NCI-H460 (cell line): ENCODE results near the gene SOX13. TPM values are rescaled to one million over a fixed set of nuclear protein-coding genes. Genes with fewer than 3 reads are reported as not detected.

ENCODE experiments used
- DNase-seq: peaks from one replicate; pipeline ENCODE4 v3.0.0-alpha.2; 2016; ENCODE audit warnings: low read depth; ENCODE audit errors: extremely low read depth
- total RNA-seq: library from RNA; depleted of rRNA; stranded (reverse); fragments of >200 nt; shearing (Covaris generic); gene quantifications from 2 replicates; pipeline ENCODE4 v1.2.3, GENCODE V29; 2014

SOX13 gene
- total RNA-seq, 1 experiment from 2014 or later, result 8.3 TPM

DNA sequence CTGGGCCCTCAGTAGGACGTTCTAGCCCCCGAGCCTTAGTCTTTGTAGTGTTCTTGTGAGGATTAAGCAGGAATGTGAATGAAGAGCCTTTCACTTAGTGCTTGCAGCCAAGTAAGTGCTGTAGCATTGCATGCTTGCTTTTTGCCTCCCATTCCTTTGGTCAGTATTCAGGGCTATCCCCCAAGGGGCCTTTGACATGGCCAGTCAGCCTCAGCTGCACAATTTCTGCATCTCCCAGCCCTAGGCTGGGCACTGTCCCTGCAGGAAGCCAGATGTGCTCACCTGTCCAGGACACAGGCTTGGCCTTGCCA lies 30.5 kb downstream of the SOX13 start:
- no peak for DNase-seq

GRCh38 chr1:204104331-204105130 lies 31.6 kb downstream of the SOX13 start:
- DNase-seq, result peak; percentile 54

- no peak for DNase-seq
Measured at GRCh38 chr1:204105131-204105515, 32.2 kb downstream of the SOX13 start.

GRCh38 chr1:204106825-204107224 lies 33.9 kb downstream of the SOX13 start:
- no peak for DNase-seq

GRCh38 chr1:204107892-204108291 lies 35.0 kb downstream of the SOX13 start:
- no peak for DNase-seq

DNA sequence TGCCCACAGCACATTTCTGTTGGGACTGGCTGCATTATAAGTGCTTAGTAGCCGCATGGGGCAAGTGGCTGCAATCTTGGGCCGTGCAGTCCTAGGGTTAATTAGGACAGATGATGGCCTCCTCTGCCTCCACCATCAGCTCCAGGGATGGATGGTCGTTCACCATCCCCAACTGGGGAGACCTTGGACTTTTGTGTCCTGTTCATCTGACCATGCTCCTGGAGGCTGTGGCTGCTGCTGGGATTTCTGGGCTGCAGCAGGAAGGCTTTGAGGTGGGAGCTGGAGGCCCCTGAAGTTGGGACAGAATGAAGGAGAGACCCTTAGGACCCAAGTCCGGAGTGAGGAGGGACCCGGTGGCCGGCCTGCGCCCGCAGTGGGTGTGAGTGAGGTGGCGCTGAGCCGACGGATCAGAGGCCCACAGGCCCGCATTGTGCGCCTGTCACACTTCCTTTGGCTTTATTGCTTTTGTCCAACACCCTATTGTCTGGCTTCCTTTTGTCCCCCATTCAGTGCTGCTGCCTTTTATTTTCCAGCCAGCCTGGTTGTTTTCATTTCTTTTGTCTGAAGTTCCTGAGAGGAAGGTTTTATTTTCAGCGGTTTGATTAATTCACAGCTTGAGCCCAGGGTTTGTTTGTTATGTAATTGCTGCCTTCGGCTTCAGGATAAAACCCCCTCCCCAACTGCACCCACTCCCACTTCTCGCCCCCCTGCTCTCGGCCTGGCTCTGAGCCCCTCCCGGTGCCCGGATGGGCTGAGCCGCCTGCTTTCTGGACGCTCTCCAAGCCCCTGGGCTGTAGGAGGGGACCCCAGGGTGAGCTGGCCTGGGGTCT lies 35.6 kb downstream of the SOX13 start:
- DNase-seq, result no peak

DNA sequence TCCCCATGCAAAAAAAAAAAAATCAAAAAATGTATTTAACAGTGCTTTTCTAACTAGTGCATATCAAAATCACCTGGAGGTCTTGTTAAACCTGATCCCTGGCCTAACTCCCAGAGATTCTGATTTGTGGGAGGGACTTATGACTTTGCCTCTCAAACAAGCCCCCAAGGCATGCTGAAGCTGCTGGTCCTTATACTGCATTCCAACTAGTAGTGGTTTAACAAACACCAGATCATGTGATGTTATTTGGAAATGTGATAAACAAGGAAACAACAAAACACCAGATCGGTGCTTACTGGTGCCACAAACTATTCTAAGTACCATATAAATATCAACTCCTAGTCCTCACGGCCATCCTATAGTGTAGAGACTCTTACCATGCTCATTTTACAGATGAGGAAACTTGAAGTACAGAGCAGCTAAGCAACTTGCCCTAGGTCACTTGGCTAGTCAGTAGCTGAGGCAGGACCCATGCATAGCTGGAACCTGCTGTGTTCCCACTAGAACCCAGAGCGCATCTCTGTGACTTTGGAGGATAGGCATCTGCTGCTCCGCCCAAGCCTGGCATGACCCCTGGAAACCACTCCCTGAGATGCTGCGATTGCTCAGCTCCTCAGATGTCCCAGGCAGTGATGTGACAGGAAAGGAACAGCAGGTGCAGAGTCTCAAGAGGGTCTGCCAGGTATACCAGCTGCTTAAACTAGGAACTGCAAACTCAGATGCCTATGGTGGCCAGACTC lies 38.1 kb downstream of the SOX13 start:
- no peak for DNase-seq

GRCh38 chr1:204112876-204113730 lies 40.2 kb downstream of the SOX13 start:
- no peak for DNase-seq

DNA sequence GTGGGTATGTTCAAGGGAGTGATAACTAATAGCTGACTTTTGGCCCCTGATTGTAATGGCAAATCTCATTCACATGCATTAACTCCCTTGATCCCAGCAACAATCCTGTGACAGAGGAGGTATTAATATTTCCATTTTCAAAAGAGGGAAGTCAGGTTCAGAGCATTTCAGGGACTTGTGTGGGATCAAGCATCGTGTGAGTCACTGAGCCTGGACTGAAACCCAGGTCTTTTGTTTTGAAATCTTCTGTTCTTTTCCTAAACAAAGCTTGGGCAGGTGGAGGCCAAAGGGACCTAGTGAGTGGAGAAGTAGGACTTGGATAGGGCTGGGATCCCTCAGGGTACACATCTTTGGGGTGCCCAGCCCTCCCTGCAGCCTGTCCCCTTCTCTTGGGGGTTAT lies 41.0 kb downstream of the SOX13 start:
- no peak for DNase-seq

DNA sequence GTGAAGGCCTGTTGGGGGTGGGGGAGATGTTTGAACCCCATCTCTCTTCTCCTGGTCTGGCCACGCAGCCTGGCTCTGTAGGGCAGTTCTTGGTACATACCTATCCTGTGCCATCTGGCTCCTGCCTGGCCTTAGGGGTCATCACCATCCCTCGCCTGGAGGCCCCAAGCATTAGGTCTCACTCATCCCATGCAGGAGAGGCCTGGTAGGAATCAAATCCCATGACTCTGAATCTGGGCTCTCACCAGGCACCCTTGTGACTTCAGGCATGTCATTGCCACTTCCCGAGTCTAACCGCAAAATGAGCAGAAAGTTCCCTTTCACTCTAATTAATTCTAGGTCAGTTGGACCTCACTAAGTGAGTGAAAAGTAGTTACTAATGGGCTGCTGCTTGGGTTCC lies 41.7 kb downstream of the SOX13 start:
- DNase-seq, result no peak

DNA sequence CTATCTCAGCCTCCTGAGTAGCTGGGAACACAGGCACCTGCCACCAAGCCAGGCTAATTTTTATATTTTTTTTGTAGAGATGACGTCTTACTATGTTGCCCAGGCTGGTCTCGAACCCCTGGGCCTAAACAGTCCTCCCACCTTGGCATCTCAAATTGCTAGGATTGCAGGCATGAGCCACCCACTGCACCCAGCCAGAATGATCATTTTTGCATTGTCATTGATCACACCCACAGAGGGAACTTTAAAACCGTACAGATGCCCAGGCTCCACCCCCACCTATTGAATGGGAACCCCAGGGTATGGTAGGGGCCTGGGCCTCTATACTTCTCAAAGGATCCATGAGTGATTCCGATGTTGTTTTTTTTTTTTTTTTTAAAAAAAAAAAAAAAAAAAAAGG lies 42.2 kb downstream of the SOX13 start:
- no peak for DNase-seq

DNA sequence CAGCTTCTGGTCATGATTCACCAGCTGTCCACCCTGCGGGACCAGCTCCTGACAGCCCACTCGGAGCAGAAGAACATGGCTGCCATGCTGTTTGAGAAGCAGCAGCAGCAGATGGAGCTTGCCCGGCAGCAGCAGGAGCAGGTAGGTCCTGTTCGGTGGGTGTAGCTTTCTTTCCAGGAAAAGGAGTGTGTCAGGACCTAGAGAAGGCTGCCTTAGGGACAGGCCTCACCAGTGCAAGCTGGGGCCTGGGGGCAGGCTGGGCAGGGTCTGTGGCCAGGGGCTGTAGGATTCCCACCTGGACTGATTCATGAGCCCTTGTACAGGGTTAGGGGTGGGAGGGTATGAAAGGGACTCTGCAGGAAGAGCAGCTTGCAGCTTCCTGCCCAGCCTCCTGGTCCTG lies 43.6 kb downstream of the SOX13 start:
- no peak for DNase-seq

DNA sequence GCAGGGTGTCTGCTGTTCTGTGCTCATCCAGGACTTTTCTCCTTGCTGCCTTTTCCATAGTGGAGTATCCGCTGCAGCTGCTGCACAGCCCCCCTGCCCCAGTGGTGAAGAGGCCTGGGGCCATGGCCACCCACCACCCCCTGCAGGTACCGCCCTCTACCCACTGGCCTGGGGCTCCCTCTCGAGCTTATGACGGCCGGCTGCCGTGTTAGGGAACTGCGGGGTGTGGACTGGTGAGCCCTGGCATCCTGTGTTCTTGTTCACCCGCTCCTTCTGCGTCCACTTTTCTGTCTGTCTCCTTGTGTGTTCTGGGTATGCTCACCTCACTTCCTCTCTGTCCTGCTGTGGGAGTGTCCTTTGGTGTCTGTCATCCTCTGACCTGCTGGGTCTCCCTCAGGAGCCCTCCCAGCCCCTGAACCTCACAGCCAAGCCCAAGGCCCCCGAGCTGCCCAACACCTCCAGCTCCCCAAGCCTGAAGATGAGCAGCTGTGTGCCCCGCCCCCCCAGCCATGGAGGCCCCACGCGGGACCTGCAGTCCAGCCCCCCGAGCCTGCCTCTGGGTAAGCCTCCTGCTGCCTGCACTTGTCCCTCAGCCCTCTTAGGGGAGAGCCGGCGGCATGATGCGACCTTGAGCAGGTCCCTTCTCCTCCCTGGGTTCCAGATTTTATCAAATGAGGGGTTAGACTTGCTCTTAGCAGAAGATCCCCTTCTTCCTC lies 49.1 kb downstream of the SOX13 start:
- DNase-seq, result no peak

DNA sequence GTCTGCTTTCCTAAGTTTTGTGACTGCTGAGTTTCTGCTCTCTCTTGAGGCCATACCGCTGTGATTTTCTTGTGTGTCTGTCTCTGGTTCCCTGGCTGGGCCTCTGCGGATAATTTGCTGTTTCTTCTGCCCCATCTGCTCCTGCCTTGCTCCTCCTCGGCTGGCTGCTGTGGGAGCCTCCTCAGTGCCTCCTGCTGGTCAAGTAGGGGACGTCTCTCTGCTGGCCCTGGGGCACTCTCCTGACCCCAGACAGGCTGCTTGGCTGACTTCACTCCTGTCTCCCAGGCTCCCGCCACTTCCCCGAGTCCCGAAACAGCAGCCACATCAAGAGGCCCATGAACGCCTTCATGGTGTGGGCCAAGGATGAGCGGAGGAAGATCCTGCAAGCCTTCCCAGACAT lies 50.5 kb downstream of the SOX13 start:
- DNase-seq, result no peak

DNA sequence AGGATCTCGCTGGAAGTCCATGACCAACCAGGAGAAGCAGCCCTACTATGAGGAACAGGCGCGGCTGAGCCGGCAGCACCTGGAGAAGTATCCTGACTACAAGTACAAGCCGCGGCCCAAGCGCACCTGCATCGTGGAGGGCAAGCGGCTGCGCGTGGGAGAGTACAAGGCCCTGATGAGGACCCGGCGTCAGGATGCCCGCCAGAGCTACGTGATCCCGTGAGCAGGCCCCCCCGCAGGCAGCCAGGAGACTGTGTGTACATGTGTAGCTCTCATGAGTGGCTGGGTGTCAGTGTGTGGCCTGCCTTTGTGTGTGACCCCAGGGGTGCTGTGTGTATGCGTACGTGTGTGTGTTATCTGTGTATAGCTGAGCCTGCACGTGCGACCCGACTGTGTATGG lies 51.7 kb downstream of the SOX13 start:
- no peak for DNase-seq

GRCh38 chr1:204125759-204126351 lies 52.9 kb downstream of the SOX13 start:
- DNase-seq, result no peak

DNA sequence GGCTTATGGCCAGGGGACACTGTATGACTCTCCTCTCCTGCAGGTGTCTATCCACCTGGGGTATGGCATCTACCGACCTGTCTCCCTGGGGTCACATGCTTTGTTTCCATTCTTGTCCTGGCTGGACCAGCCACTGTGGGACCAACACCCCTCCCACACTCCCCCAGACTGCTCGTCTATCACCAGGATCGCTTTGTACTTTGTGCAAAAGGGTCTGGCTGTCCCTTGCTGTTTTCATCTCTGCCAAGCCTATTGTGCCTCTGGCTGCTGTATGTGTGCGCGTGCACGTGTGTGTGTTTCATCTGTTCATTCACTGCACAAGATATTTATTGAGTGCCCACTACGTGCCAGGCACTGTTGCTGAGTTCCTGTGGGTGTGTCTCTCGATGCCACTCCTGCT lies 53.5 kb downstream of the SOX13 start:
- DNase-seq, result no peak

DNA sequence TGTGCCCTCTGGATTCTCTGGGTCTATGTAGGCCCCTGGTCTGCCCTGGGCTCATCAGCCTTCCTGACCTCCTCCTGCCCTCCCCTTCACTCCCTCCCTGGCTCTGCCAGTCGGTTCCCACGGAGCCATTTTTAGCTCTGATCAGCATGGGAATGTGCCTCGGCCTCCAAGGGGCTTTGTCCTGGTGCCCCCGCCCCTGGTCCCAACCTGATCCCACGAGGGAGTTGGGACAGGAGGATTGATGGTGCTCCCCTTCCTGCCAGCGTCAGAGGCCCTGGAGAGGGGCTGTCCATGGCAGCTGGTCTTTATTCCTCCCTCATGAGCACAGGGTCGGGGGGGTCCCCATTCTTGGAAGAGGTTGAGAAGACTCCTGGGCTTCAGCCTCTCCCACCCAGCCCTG lies 54.0 kb downstream of the SOX13 start:
- no peak for DNase-seq

GRCh38 chr1:204127597-204128242 lies 54.8 kb downstream of the SOX13 start:
- peak; percentile 78 for DNase-seq
